Activated CD4-positive, alpha-beta memory T cell treated with anti-CD3 and anti-CD28 coated beads for 36 hours (primary cell): ENCODE data around the gene ANK2. TPM values are rescaled to one million over a fixed set of nuclear protein-coding genes. Genes with fewer than 3 reads are reported as not detected.

Source experiments
- CTCF ChIA-PET: fragments of 350-600 bp; sonication (Branson Sonifier 250); formaldehyde crosslinking; loops from one replicate; lab custom pipeline; 2021; ENCODE audit warnings: antibody characterized with exemption, inconsistent platforms; lab: Charles Lee
- POLR2A ChIA-PET: fragments of 350-600 bp; sonication (Branson Sonifier 250); formaldehyde crosslinking; loops from one replicate; lab custom pipeline; 2021; ENCODE audit warnings: antibody characterized with exemption; lab: Charles Lee
- DNase-seq: peaks from one replicate; pipeline ENCODE4 v3.0.0-alpha.2; 2020
- H3K27ac Mint-ChIP-seq: one replicate; pipeline ENCODE4 v1.8.0; 2021; ENCODE audit warnings: mixed read lengths
- H3K27me3 Mint-ChIP-seq: one replicate; pipeline ENCODE4 v1.8.0; 2021; ENCODE audit warnings: mixed read lengths
- H3K36me3 Mint-ChIP-seq: one replicate; pipeline ENCODE4 v1.8.0; 2021; ENCODE audit warnings: mixed read lengths
- H3K4me1 Mint-ChIP-seq: one replicate; pipeline ENCODE4 v1.8.0; 2021; ENCODE audit warnings: low read depth, mixed read lengths
- H3K4me3 Mint-ChIP-seq: one replicate; pipeline ENCODE4 v1.8.0; 2021; ENCODE audit warnings: mild to moderate bottlenecking, mixed read lengths
- H3K9me3 Mint-ChIP-seq: one replicate; pipeline ENCODE4 v1.8.0; 2021; ENCODE audit warnings: mixed read lengths
- intact Hi-C: fragments of 100-400 bp; cut with micrococcal nuclease; formaldehyde crosslinking; loops from one replicate; pipeline ENCODE4 v1.15.1; 2023
- total RNA-seq, 2 experiments: library from RNA; stranded (reverse); gene quantifications; one replicate each; pipeline ENCODE4 v1.2.3, GENCODE V29; 2021

ANK2 gene
- total RNA-seq, 2 experiments from 2014 or later, result 0.82 to 1.2 TPM

DNA sequence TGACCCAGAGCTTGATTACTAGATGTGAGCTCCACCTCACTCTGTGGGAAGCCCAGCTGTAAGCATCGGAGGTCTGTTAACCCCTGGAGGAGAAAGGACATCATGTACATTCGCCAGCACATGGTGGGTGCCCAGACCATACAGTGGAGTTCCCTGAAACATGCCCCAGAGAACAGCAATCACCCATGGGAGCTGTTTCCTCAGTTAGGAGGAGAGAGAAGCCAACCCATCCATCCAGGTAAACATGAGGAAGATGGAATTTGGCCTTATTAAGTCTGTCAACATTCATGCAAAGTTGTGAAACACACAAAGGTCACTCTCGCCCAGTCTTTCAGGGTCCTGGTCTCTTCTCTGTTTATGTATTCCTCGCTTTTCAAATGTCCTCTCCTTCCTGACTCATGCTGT lies 354.7 kb downstream of the ANK2 start:
- no peak for DNase-seq
- no peaks in the 10 kb centered on the region for H3K27me3 Mint-ChIP-seq
- intact Hi-C loops, result no loop called here
- no peak overlapping the region for H3K4me3 Mint-ChIP-seq
- POLR2A ChIA-PET, result no interaction called here
- CTCF ChIA-PET, result interaction anchor here (1.6 kb wide), 1 partner anchor 10 kb away, joined by 8 read pairs; no protein-coding TSS in a partner anchor
- H3K9me3 Mint-ChIP-seq, result no peaks in the 10 kb centered on the region
- no peaks in the 10 kb centered on the region for H3K36me3 Mint-ChIP-seq
- H3K27ac Mint-ChIP-seq, result no peak overlapping the region
- H3K4me1 Mint-ChIP-seq, result no peaks in the 10 kb centered on the region

DNA sequence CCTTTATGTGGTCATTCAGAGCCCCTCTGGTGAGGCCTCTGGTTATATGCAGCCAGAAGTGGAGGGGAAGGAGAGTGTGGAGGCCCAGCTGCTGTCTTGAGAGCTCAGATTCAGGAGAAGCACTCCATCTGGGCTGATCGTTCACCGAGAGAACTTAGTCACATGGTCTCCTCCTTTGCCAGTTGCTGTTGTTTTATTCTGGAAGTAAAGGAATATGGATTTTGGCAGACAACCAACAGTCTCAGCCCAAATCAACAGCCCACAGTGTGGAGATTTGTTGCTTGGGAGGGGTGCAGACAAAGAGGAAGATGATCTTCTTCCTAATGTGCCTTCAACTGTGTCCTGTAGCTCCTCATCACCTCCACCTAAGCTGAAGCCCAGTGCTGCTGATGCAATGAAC lies 355.4 kb downstream of the ANK2 start:
- intact Hi-C loops, result no loop called here
- ChIA-PET POLR2A (no interaction called here), CTCF (interaction anchor here (1.6 kb wide), 1 partner anchor 10 kb away, joined by 8 read pairs; no protein-coding TSS in a partner anchor)
- Mint-ChIP-seq H3K27ac (no peak overlapping the region), H3K4me3 (no peak overlapping the region), H3K27me3 (no peaks in the 10 kb centered on the region), H3K9me3 (no peaks in the 10 kb centered on the region), H3K36me3 (no peaks in the 10 kb centered on the region), H3K4me1 (no peaks in the 10 kb centered on the region)
- no peak for DNase-seq

GRCh38 chr4:113405874-113406722 lies 356.6 kb downstream of the ANK2 start:
- Mint-ChIP-seq H3K27ac (no peak overlapping the region), H3K27me3 (no peaks in the 10 kb centered on the region), H3K9me3 (no peaks in the 10 kb centered on the region), H3K4me1 (peaks cover 7% of the 10 kb centered on the region), H3K36me3 (no peaks in the 10 kb centered on the region), H3K4me3 (no peak overlapping the region)
- ChIA-PET CTCF (interaction anchor here (1.6 kb wide), 1 partner anchor 12 kb away, joined by 8 read pairs; no protein-coding TSS in a partner anchor), POLR2A (no interaction called here)
- DNase-seq, result no peak
- intact Hi-C loops, result no loop called here

GRCh38 chr4:113406723-113407016 lies 357.2 kb downstream of the ANK2 start:
- CTCF ChIA-PET, result no interaction called here
- H3K9me3 Mint-ChIP-seq, result no peaks in the 10 kb centered on the region
- no peak for DNase-seq
- no peaks in the 10 kb centered on the region for H3K27me3 Mint-ChIP-seq
- intact Hi-C loops, result no loop called here
- H3K36me3 Mint-ChIP-seq, result no peaks in the 10 kb centered on the region
- POLR2A ChIA-PET, result no interaction called here
- peaks cover 7% of the 10 kb centered on the region for H3K4me1 Mint-ChIP-seq
- no peak overlapping the region for H3K4me3 Mint-ChIP-seq
- H3K27ac Mint-ChIP-seq, result no peak overlapping the region

- H3K4me1 Mint-ChIP-seq, result peaks cover 7% of the 10 kb centered on the region
- intact Hi-C loops, result no loop called here
- H3K27me3 Mint-ChIP-seq, result no peaks in the 10 kb centered on the region
- POLR2A ChIA-PET, result no interaction called here
- CTCF ChIA-PET, result no interaction called here
- H3K27ac Mint-ChIP-seq, result no peak overlapping the region
- no peaks in the 10 kb centered on the region for H3K36me3 Mint-ChIP-seq
- H3K9me3 Mint-ChIP-seq, result no peaks in the 10 kb centered on the region
- DNase-seq, result no peak
- no peak overlapping the region for H3K4me3 Mint-ChIP-seq
These were observed 358.0 kb downstream of the ANK2 start for GRCh38 chr4:113407409-113407808.

DNA sequence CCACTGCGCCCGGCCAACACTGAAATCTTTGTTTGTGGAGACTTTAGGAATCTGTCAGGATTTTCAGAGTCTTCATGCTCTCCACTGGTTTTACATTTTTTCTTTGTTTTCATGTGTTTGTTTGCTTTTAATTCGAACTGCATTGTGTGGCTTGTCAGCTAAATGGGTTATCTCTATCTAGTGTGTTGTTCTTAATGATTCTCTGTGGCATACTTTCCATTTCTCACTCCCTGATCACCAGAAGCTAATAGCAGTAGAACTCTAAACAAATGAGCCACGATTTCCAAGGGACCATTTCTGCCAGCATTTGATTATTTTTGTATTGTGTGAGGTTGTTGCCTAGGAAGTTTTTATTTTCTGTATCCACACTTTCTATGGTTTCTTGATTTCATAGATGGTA lies 359.7 kb downstream of the ANK2 start:
- intact Hi-C loops, result no loop called here
- Mint-ChIP-seq H3K4me1 (peaks cover 7% of the 10 kb centered on the region), H3K27ac (no peak overlapping the region), H3K9me3 (no peaks in the 10 kb centered on the region), H3K36me3 (no peaks in the 10 kb centered on the region), H3K27me3 (no peaks in the 10 kb centered on the region), H3K4me3 (no peak overlapping the region)
- ChIA-PET CTCF (interaction anchor here (1.6 kb wide), 1 partner anchor 14 kb away, joined by 3 read pairs; no protein-coding TSS in a partner anchor), POLR2A (no interaction called here)
- DNase-seq, result no peak

- ChIA-PET CTCF (no interaction called here), POLR2A (no interaction called here)
- Mint-ChIP-seq H3K9me3 (no peaks in the 10 kb centered on the region), H3K27ac (no peak overlapping the region), H3K36me3 (no peaks in the 10 kb centered on the region), H3K27me3 (no peaks in the 10 kb centered on the region), H3K4me3 (no peak overlapping the region), H3K4me1 (peaks cover 7% of the 10 kb centered on the region)
- no peak for DNase-seq
- intact Hi-C loops, result no loop called here
These were observed 361.2 kb downstream of the ANK2 start for GRCh38 chr4:113410686-113411085.

DNA sequence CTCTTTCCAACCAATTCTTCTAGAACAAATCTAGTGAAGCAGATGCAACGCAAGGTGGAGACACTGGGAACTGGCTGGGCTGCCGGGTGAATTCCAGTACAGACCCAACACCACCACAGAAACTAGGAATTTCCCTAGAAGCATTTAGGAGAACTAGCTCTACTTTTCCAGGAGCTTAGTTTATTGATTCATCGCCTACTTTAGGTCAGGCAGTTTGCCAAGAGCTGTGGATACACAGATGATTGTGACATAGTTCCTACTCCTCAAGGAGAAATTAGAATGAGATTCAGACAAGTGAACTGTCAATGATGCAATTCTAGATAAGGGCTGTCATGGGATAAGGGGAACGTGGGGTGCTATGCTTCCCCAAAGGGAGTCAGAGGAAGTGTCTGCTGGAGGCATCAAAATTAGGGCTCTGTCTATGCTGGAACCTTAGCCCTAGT lies 362.1 kb downstream of the ANK2 start:
- ChIA-PET POLR2A (no interaction called here), CTCF (no interaction called here)
- Mint-ChIP-seq H3K4me3 (no peak overlapping the region), H3K27ac (no peak overlapping the region), H3K36me3 (no peaks in the 10 kb centered on the region), H3K4me1 (peaks cover 7% of the 10 kb centered on the region), H3K9me3 (no peaks in the 10 kb centered on the region), H3K27me3 (no peaks in the 10 kb centered on the region)
- intact Hi-C loops, result no loop called here
- DNase-seq, result no peak

- H3K9me3 Mint-ChIP-seq, result peaks cover 29% of the 10 kb centered on the region
- no peaks in the 10 kb centered on the region for H3K4me1 Mint-ChIP-seq
- POLR2A ChIA-PET, result no interaction called here
- peaks cover 3% of the 10 kb centered on the region for H3K36me3 Mint-ChIP-seq
- intact Hi-C loops, result no loop called here
- no peak for DNase-seq
- H3K4me3 Mint-ChIP-seq, result no peak overlapping the region
- peaks cover 11% of the 10 kb centered on the region for H3K27me3 Mint-ChIP-seq
- H3K27ac Mint-ChIP-seq, result no peak overlapping the region
- CTCF ChIA-PET, result no interaction called here
These were observed 370.2 kb downstream of the ANK2 start for GRCh38 chr4:113419631-113420030.

GRCh38 chr4:113420938-113421337 lies 371.5 kb downstream of the ANK2 start:
- DNase-seq, result no peak
- Mint-ChIP-seq H3K36me3 (peaks cover 3% of the 10 kb centered on the region), H3K9me3 (peaks cover 31% of the 10 kb centered on the region), H3K27me3 (peaks cover 11% of the 10 kb centered on the region), H3K4me1 (no peaks in the 10 kb centered on the region), H3K4me3 (no peak overlapping the region), H3K27ac (no peak overlapping the region)
- intact Hi-C loops, result no loop called here
- ChIA-PET POLR2A (no interaction called here), CTCF (no interaction called here)

DNA sequence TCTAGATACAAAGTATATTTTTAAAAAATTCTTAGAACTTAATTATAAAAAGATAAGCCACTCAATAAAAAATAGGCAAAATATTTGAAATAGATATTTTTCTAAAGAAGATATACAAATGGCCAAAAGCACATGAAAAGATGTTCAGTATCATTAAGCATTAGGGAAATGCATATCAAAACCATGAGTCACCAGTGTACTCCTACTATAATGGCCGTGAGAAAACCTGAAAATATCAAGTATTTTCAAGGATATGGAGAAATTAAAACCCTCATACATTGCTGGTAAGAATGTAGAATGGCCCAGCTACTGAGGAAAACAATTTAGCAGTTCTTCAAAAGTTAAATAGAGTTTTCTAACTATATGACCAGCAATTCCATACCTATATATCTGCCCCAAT lies 374.2 kb downstream of the ANK2 start:
- peaks cover 3% of the 10 kb centered on the region for H3K36me3 Mint-ChIP-seq
- POLR2A ChIA-PET, result no interaction called here

GRCh38 chr4:113433116-113433515 lies 383.7 kb downstream of the ANK2 start:
- no peak for DNase-seq
- Mint-ChIP-seq H3K36me3 (no peaks in the 10 kb centered on the region), H3K4me3 (no peak overlapping the region), H3K27ac (no peak overlapping the region), H3K4me1 (peaks cover 13% of the 10 kb centered on the region), H3K27me3 (peaks cover 1% of the 10 kb centered on the region), H3K9me3 (no peaks in the 10 kb centered on the region)
- ChIA-PET POLR2A (no interaction called here), CTCF (no interaction called here)
- intact Hi-C loops, result no loop called here

More for the DNA sequence above, 374.2 kb downstream of the ANK2 start:
- H3K9me3 Mint-ChIP-seq, result peaks cover 31% of the 10 kb centered on the region
- CTCF ChIA-PET, result no interaction called here
- intact Hi-C loops, result no loop called here
- no peak overlapping the region for H3K4me3 Mint-ChIP-seq
- no peak overlapping the region for H3K27ac Mint-ChIP-seq
- peaks cover 4% of the 10 kb centered on the region for H3K27me3 Mint-ChIP-seq
- H3K4me1 Mint-ChIP-seq, result no peaks in the 10 kb centered on the region
- no peak for DNase-seq
